Measurements from ENCODE around the gene CADM4. TPM values are rescaled to one million over a fixed set of nuclear protein-coding genes. Genes with fewer than 3 reads are reported as not detected.

The CADM4 gene
- total and polyA plus RNA-seq, 9 of the 15 experiments (the other 6 are each of a cell fraction or from before 2014, with no cell fraction given) = 0.03 to 4.6 (median 1.3) TPM

- no peak for TF ChIP-seq TRIM25 (IDR thresholded peaks at IDR 0.05; ENCODE audit: borderline replicate concordance)
- no peak for TF ChIP-seq TAF1 (IDR thresholded peaks at IDR 0.05; ENCODE audit: control insufficient read depth, extremely low read depth, insufficient read depth, low read length, severe bottlenecking)
- TF ChIP-seq TAL1 (IDR thresholded peaks at IDR 0.05) = no peak
- no peak for TF ChIP-seq ZSCAN32 (CRISPR knock-in tag; IDR thresholded peaks at IDR 0.05)
- no peak for TF ChIP-seq ARID1B (IDR thresholded peaks at IDR 0.05)
- TF ChIP-seq ZNF57 (CRISPR knock-in tag; IDR thresholded peaks at IDR 0.05) = no peak
- no peak for TF ChIP-seq PRMT5 (CRISPR knock-in tag; IDR thresholded peaks at IDR 0.05)
- no peak for TF ChIP-seq NELFE (IDR thresholded peaks at IDR 0.05; ENCODE audit: insufficient read depth, insufficient read length)
- peak; percentile 24; the same call in 1 of the 2 replicates for TF ChIP-seq DPF2 (IDR thresholded peaks at IDR 0.05)
- no peak for TF ChIP-seq DNMT1 (IDR thresholded peaks at IDR 0.05)
- no peak for TF ChIP-seq TRIM28 (IDR thresholded peaks at IDR 0.05)
- no peak for TF ChIP-seq CHD7 (IDR thresholded peaks at IDR 0.05; ENCODE audit: low read depth, low read length)
- no peak for TF ChIP-seq BRF1 (IDR thresholded peaks at IDR 0.05; ENCODE audit: borderline replicate concordance, extremely low read depth, insufficient read length)
- peak; percentile 23; the same call in 1 of the 2 replicates for TF ChIP-seq EGR1 (conservative IDR thresholded peaks at IDR 0.05)
- no peak for TF ChIP-seq ETV1 (tag; conservative IDR thresholded peaks at IDR 0.05; ENCODE audit: low read depth)
- TF ChIP-seq XRCC5 (IDR thresholded peaks at IDR 0.05; ENCODE audit: low read depth, low read length) = no peak
Measured at GRCh38 chr19:43639519-43640423, at the start of gene CADM4 (continued).
